HepG2 (cell line): ENCODE measurements around the gene CCNQ. TPM values are rescaled to one million over a fixed set of nuclear protein-coding genes. Genes with fewer than 3 reads are reported as not detected.

Experiments used
- ATAC-seq: fragments of 200-7000 bp; cut with Tn5 transposase; 3 replicates; pipeline ENCODE4 v1.9.1; 2020; ENCODE audit warnings: mild to moderate bottlenecking, moderate library complexity
- BruUV-seq: library from RNA; stranded (reverse); fragments of 400-500 nt; replicated peaks from 2 replicates; lab custom pipeline; 2021; lab: Mats Ljungman, UMichigan
- CTCF ChIA-PET: fragments of 300-600 bp; formaldehyde crosslinking; extraction: SDS; loops from one replicate; lab custom pipeline; 2021; ENCODE audit warnings: low total read pairs, inconsistent platforms, low intra/inter-chr PET ratio; lab: Yijun Ruan, JAX
- POLR2A ChIA-PET: fragments of 350-600 bp; sonication (Branson Sonifier 250); formaldehyde crosslinking; loops from one replicate; lab custom pipeline; 2020; ENCODE audit warnings: antibody characterized with exemption, inconsistent platforms; lab: Yijun Ruan, JAX
- DNase-seq: peaks from one replicate; pipeline ENCODE4 v3.0.0-alpha.2; 2015; ENCODE audit warnings: low spot score
- FAIRE-seq: peaks from 3 replicates; lab custom pipeline; 2011; peaks lifted over from hg19 to GRCh38; lab: Jason Lieb, UNC
- H2AFZ ChIP-seq: one replicate; pipeline ENCODE4 v1.6.1; 2011; ENCODE audit warnings: low read length, inconsistent platforms
- H3K27ac ChIP-seq: fragments of 300-600 bp; 3 replicates; pipeline ENCODE4 v1.8.0; 2011; ENCODE audit warnings: mixed run types, mild to moderate bottlenecking, mixed read lengths, low read length, inconsistent platforms; ENCODE audit not compliant: insufficient read depth; ENCODE audit errors: extremely low read length
- H3K27me3 ChIP-seq, 2 experiments: fragments of 200-600 bp in 1 of 2; 2 replicates in 1 of 2; 3 replicates in 1 of 2; pipeline versions ENCODE4 v1.6.0 to v1.8.0; 2011; ENCODE audit warnings: low read length in 2 of 2, mild to moderate bottlenecking in 2 of 2, moderate library complexity in 2 of 2, inconsistent platforms in 1 of 2; ENCODE audit not compliant: insufficient read depth in 2 of 2, control insufficient read depth in 1 of 2
- H3K36me3 ChIP-seq, 2 experiments: fragments of 200-600 bp in 1 of 2; replicated peaks in 1 of 2; 2 replicates in 1 of 2; 3 replicates in 1 of 2; pipeline versions ENCODE4 v1.5.1 to v1.8.0; 2011; ENCODE audit warnings: low read length in 2 of 2, inconsistent platforms in 1 of 2; ENCODE audit not compliant: insufficient read depth in 2 of 2, control insufficient read depth in 1 of 2
- H3K4me1 ChIP-seq: 2 replicates; pipeline ENCODE4 v1.5.1; 2012; ENCODE audit warnings: low read length, inconsistent platforms; ENCODE audit not compliant: insufficient read depth
- H3K4me2 ChIP-seq: 2 replicates; pipeline ENCODE4 v1.6.0; 2011; ENCODE audit warnings: low read depth, low read length, inconsistent platforms
- H3K4me3 ChIP-seq, 3 experiments: fragments of 200-600 bp in 1 of 3; sonication (generic), shearing (Covaris generic) in 1 of 3; replicated peaks in 1 of 3; 2 replicates each; pipeline ENCODE4 v1.5.1; 2011 to 2016; ENCODE audit warnings: low read length in 3 of 3, inconsistent platforms in 2 of 3, low read depth in 2 of 3, mild to moderate bottlenecking in 2 of 3, control low read depth in 1 of 3, mixed read lengths in 1 of 3; ENCODE audit not compliant: insufficient read depth in 1 of 3
- H3K79me2 ChIP-seq: one replicate; pipeline ENCODE4 v1.6.1; 2011; ENCODE audit warnings: low read length, inconsistent platforms; ENCODE audit not compliant: insufficient read depth
- H3K9ac ChIP-seq: 2 replicates; pipeline ENCODE4 v1.6.0; 2011; ENCODE audit warnings: mild to moderate bottlenecking, low read depth, low read length, inconsistent platforms; ENCODE audit not compliant: insufficient read depth
- H3K9me3 ChIP-seq: 2 replicates; pipeline ENCODE4 v1.5.1; 2012; ENCODE audit warnings: mild to moderate bottlenecking, low read length
- H4K20me1 ChIP-seq: 2 replicates; pipeline ENCODE4 v1.6.0; 2011; ENCODE audit warnings: inconsistent platforms, mild to moderate bottlenecking, low read length, moderate library complexity; ENCODE audit not compliant: insufficient read depth
- BCL6 ChIP-seq: IDR thresholded peaks from 2 replicates; pipeline ENCODE4 v1.6.1; 2016; ENCODE audit warnings: missing genetic modification reagents, missing compliant biosample characterization
- GZF1 ChIP-seq: sonication (generic); formaldehyde crosslinking; IDR thresholded peaks from 2 replicates; pipeline ENCODE4 v1.5.1; 2020; ENCODE audit warnings: mild to moderate bottlenecking, missing genetic modification reagents
- HMGXB3 ChIP-seq: sonication (generic); formaldehyde crosslinking; IDR thresholded peaks from 2 replicates; pipeline ENCODE4 v1.4.0; 2020; ENCODE audit warnings: missing genetic modification reagents, borderline replicate concordance
- HNRNPH1 ChIP-seq: fragments of 200-400 bp; formaldehyde crosslinking; optimal IDR thresholded peaks from 2 replicates; pipeline ENCODE3; 2017; ENCODE audit warnings: mild to moderate bottlenecking, low read depth, low read length
- HOXD1 ChIP-seq: sonication (generic); formaldehyde crosslinking; IDR thresholded peaks from 2 replicates; pipeline ENCODE4 v1.5.0; 2020; ENCODE audit warnings: missing genetic modification reagents
- POLR2AphosphoS5 ChIP-seq: IDR thresholded peaks from 2 replicates; pipeline ENCODE4 v1.6.1; 2012; ENCODE audit warnings: low read depth, low read length
- ZHX1 ChIP-seq: sonication (generic); formaldehyde crosslinking; IDR thresholded peaks from 2 replicates; pipeline ENCODE4 v1.8.1; 2022; ENCODE audit warnings: low read depth, mild to moderate bottlenecking, missing genetic modification reagents
- WGBS: methylation state at CpG from one replicate; pipeline ENCODE4 v1.1.6; 2017; ENCODE audit warnings: low lambda C conversion rate; 5-methylcytosine and 5-hydroxymethylcytosine counted together
- in situ Hi-C: cut with HindIII; loops from 2 replicates; pipeline ENCODE4 v1.10.0; 2017; ENCODE audit warnings: low pct_unique_long_range_greater_than_20kb; ENCODE audit not compliant: extremely low pct_ligation_motif_present
- intact Hi-C: fragments of 100-400 bp; cut with micrococcal nuclease; formaldehyde crosslinking; loops from one replicate; pipeline ENCODE4 v1.10.0; 2022; ENCODE audit not compliant: unreplicated experiment
- polyA plus RNA-seq, 8 experiments: library from polyadenylated mRNA; depleted of rRNA in 3 of 8; stranded (reverse) in 7 of 8; unstranded in 1 of 8; fragments of >200 nt; fragmentation: Illumina TruSeq in 4 of 8; extraction: Trizol in 4 of 8; gene quantifications; 2 replicates each; pipeline versions ENCODE4 v1.2.1 to v1.2.3, GENCODE V29; 2011 to 2016; ENCODE audit warnings: low read depth in 4 of 8, missing spikeins in 1 of 8, mixed read lengths in 1 of 8; ENCODE audit not compliant: insufficient read depth in 1 of 8
- total RNA-seq, 5 experiments: library from RNA; depleted of rRNA; stranded (reverse); fragments of >200 nt; fragmentation: Illumina TruSeq; extraction: Trizol; gene quantifications; 2 replicates each; pipeline ENCODE4 v1.2.3, GENCODE V29; 2016; ENCODE audit warnings: low read depth in 1 of 5
- TF ChIP-seq, protein P1 (sequence below): IDR thresholded peaks from 2 replicates; pipeline ENCODE4 v1.6.1; 2016; ENCODE audit warnings: missing genetic modification reagents, missing compliant biosample characterization
- TF ChIP-seq, protein P2 (sequence below): IDR thresholded peaks from 2 replicates; pipeline ENCODE4 v1.6.1; 2016; ENCODE audit warnings: missing compliant biosample characterization, missing genetic modification reagents, borderline replicate concordance
- TF ChIP-seq, protein P3 (sequence below): sonication (generic); IDR thresholded peaks from 2 replicates; pipeline ENCODE4 v1.6.1; 2016; ENCODE audit warnings: low read depth, borderline replicate concordance
- TF ChIP-seq, protein P4 (sequence below): sonication (generic); formaldehyde crosslinking; IDR thresholded peaks from 2 replicates; pipeline ENCODE4 v1.4.0; 2020; ENCODE audit warnings: missing genetic modification reagents
- TF ChIP-seq, protein P5 (sequence below): IDR thresholded peaks from 2 replicates; pipeline ENCODE4 v1.6.1; 2016; ENCODE audit warnings: missing compliant biosample characterization, missing genetic modification reagents, borderline replicate concordance

Gene CCNQ
- total and polyA plus RNA-seq, 2 of the 13 experiments (the other 11 are each of a cell fraction or from before 2014, with no cell fraction given): 15.0 to 25.5 TPM

DNA sequence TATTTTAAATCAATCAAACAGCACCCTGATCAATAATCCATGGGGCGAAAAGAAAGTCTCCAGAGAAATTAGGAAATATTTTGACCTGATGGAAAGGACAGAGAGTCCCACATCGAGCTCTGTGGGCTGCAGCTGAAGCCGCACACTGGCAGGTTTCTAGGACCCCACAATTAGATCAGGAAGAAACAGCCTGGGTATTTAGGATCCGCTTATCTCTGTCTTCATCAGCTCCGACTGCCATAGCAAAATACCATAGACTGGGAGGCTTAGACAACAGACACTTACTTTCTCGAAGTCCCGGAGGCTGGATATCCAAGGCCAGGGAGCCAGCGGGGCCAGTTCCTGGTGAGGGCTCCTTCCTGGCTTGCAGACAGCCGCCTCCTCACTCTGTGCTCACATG, 36.4 kb downstream of the CCNQ start:
- POLR2A ChIA-PET: no interaction called here
- intact Hi-C loops (no loop called here), in situ Hi-C loops (loop anchor here (5.0 kb wide), 1 partner anchor 45 kb away; no protein-coding TSS in a partner anchor)
- Histone ChIP-seq H3K9me3 (no peaks in the 10 kb centered on the region), H4K20me1 (no peaks in the 10 kb centered on the region), H3K4me2 (no peak overlapping the region), H2AFZ (no peak overlapping the region), H3K27ac (no peak overlapping the region), H3K27me3 (peaks cover 0 to 25% of the 10 kb centered on the region in 2 experiments; a peak in 3 of 5 replicates), H3K4me1 (peaks cover 11% of the 10 kb centered on the region), H3K9ac (no peak overlapping the region), H3K4me3 (no peak overlapping the region), H3K36me3 (no peaks in the 10 kb centered on the region), H3K79me2 (no peaks in the 10 kb centered on the region)
- no TSS peak for BruUV-seq
- no peak for ATAC-seq
- 42% methylated on average over 3 of the region's 9 CpGs for WGBS
- CTCF ChIA-PET: no interaction called here
- no peak for FAIRE-seq
- DNase-seq: no peak
- TF ChIP-seq, protein P1, sequence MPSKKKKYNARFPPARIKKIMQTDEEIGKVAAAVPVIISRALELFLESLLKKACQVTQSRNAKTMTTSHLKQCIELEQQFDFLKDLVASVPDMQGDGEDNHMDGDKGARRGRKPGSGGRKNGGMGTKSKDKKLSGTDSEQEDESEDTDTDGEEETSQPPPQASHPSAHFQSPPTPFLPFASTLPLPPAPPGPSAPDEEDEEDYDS: no peak
- TF ChIP-seq BCL6 (CRISPR knock-in tag) (no peak), POLR2AphosphoS5 (no peak), GZF1 (no peak), HMGXB3 (no peak), ZHX1 (CRISPR knock-in tag) (no peak), HNRNPH1 (no peak), HOXD1 (CRISPR knock-in tag) (no peak)
- TF ChIP-seq, protein P2, sequence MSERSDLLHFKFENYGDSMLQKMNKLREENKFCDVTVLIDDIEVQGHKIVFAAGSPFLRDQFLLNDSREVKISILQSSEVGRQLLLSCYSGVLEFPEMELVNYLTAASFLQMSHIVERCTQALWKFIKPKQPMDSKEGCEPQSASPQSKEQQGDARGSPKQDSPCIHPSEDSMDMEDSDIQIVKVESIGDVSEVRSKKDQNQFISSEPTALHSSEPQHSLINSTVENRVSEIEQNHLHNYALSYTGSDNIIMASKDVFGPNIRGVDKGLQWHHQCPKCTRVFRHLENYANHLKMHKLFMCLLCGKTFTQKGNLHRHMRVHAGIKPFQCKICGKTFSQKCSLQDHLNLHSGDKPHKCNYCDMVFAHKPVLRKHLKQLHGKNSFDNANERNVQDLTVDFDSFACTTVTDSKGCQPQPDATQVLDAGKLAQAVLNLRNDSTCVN (CRISPR knock-in tag): no peak
- TF ChIP-seq, protein P3, sequence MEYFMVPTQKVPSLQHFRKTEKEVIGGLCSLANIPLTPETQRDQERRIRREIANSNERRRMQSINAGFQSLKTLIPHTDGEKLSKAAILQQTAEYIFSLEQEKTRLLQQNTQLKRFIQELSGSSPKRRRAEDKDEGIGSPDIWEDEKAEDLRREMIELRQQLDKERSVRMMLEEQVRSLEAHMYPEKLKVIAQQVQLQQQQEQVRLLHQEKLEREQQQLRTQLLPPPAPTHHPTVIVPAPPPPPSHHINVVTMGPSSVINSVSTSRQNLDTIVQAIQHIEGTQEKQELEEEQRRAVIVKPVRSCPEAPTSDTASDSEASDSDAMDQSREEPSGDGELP: no peak
- TF ChIP-seq, protein P4, sequence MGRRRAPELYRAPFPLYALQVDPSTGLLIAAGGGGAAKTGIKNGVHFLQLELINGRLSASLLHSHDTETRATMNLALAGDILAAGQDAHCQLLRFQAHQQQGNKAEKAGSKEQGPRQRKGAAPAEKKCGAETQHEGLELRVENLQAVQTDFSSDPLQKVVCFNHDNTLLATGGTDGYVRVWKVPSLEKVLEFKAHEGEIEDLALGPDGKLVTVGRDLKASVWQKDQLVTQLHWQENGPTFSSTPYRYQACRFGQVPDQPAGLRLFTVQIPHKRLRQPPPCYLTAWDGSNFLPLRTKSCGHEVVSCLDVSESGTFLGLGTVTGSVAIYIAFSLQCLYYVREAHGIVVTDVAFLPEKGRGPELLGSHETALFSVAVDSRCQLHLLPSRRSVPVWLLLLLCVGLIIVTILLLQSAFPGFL: no peak
- TF ChIP-seq, protein P5, sequence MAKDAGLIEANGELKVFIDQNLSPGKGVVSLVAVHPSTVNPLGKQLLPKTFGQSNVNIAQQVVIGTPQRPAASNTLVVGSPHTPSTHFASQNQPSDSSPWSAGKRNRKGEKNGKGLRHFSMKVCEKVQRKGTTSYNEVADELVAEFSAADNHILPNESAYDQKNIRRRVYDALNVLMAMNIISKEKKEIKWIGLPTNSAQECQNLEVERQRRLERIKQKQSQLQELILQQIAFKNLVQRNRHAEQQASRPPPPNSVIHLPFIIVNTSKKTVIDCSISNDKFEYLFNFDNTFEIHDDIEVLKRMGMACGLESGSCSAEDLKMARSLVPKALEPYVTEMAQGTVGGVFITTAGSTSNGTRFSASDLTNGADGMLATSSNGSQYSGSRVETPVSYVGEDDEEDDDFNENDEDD (CRISPR knock-in tag): no peak
